ENCODE measurements around the gene CENPQ.

GRCh38 chr6:49463612-49463967 is 420 bp downstream of the CENPQ start:
- no peak for TF ChIP-seq CTCF (IDR thresholded peaks at IDR 0.05; ENCODE audit: low read depth, low read length, poor library complexity, severe bottlenecking)
- TF ChIP-seq EZH2phosphoT487 (IDR thresholded peaks at IDR 0.05; ENCODE audit: borderline replicate concordance, low read length) = no peak

Measured in DOHH2 (cell line).